Caco-2 (cell line): Measurements from ENCODE around the gene PHC2. TPM values are rescaled to one million over a fixed set of nuclear protein-coding genes. Genes with fewer than 3 reads are reported as not detected.

ENCODE experiments used
- BruUV-seq: library from RNA; stranded (reverse); fragments of 400-500 nt; replicated peaks from 2 replicates; lab custom pipeline; 2021; lab: Mats Ljungman, UMichigan
- CTCF ChIA-PET: fragments of 300-600 bp; sonication (Branson Sonifier 250); formaldehyde crosslinking; loops from one replicate; lab custom pipeline; 2022; ENCODE audit warnings: antibody characterized with exemption; lab: Charles Lee
- POLR2A ChIA-PET: fragments of 300-600 bp; sonication (Branson Sonifier 250); formaldehyde crosslinking; loops from one replicate; lab custom pipeline; 2022; ENCODE audit warnings: antibody characterized with exemption; lab: Charles Lee
- DNase-seq, 2 experiments: peaks; one replicate each; pipeline versions ENCODE4 v3.0.0 to v3.0.0-alpha.2; 2020 to 2022
- H3K27me3 ChIP-seq: replicated peaks from 2 replicates; pipeline ENCODE4 v1.6.0; 2011; ENCODE audit warnings: low read length; ENCODE audit not compliant: control insufficient read depth, insufficient read depth
- H3K36me3 ChIP-seq: 2 replicates; pipeline ENCODE4 v1.5.1; 2011; ENCODE audit warnings: low read length; ENCODE audit not compliant: control insufficient read depth, insufficient read depth
- H3K4me1 ChIP-seq: fragments of 250-450 bp; sonication (Bioruptor Pico); 2 replicates; pipeline ENCODE4 v1.5.1; 2020; ENCODE audit warnings: mild to moderate bottlenecking
- H3K4me3 ChIP-seq: 2 replicates; pipeline ENCODE4 v1.5.1; 2011; ENCODE audit warnings: low read depth, mild to moderate bottlenecking, control low read depth, low read length
- H3K9me3 ChIP-seq: fragments of 250-450 bp; sonication (Bioruptor Pico); 2 replicates; pipeline ENCODE4 v1.5.1; 2020; ENCODE audit warnings: mild to moderate bottlenecking, moderate library complexity
- H3K27ac Mint-ChIP-seq: one replicate; pipeline ENCODE4 v1.8.0; 2022; ENCODE audit warnings: mixed read lengths; ENCODE audit not compliant: unreplicated experiment
- H3K27me3 Mint-ChIP-seq: one replicate; pipeline ENCODE4 v1.8.0; 2022; ENCODE audit warnings: mixed read lengths; ENCODE audit not compliant: insufficient read depth, unreplicated experiment
- H3K36me3 Mint-ChIP-seq: one replicate; pipeline ENCODE4 v1.8.0; 2022; ENCODE audit warnings: mild to moderate bottlenecking, mixed read lengths; ENCODE audit not compliant: insufficient read depth, unreplicated experiment
- H3K4me1 Mint-ChIP-seq: one replicate; pipeline ENCODE4 v1.8.0; 2022; ENCODE audit warnings: low read depth, mixed read lengths; ENCODE audit not compliant: unreplicated experiment
- H3K4me3 Mint-ChIP-seq: one replicate; pipeline ENCODE4 v1.8.0; 2022; ENCODE audit warnings: mild to moderate bottlenecking, moderate library complexity, mixed read lengths; ENCODE audit not compliant: unreplicated experiment
- H3K9me3 Mint-ChIP-seq: one replicate; pipeline ENCODE4 v1.8.0; 2022; ENCODE audit warnings: mixed read lengths; ENCODE audit not compliant: unreplicated experiment
- intact Hi-C: fragments of 100-400 bp; cut with micrococcal nuclease; formaldehyde crosslinking; loops from one replicate; pipeline ENCODE4 v1.10.0; 2022; ENCODE audit not compliant: unreplicated experiment
- total RNA-seq: library from RNA; stranded (reverse); gene quantifications from 2 replicates; pipeline ENCODE4 v1.2.3, GENCODE V29; 2022
- TF ChIP-seq, protein P1 (sequence below), 2 experiments: fragments of 200-600 bp in 1 of 2; IDR thresholded peaks; 1 replicate in 1 of 2; 2 replicates in 1 of 2; pipeline versions ENCODE4 v1.5.1 to v1.8.0; 2011 to 2022; ENCODE audit warnings: antibody characterized with exemption in 1 of 2, control low read depth in 1 of 2, inconsistent platforms in 1 of 2, low read depth in 1 of 2, low read length in 1 of 2, mild to moderate bottlenecking in 1 of 2, moderate library complexity in 1 of 2; ENCODE audit not compliant: insufficient read depth in 1 of 2, severe bottlenecking in 1 of 2, unreplicated experiment in 1 of 2

The PHC2 gene
- total RNA-seq, 1 experiment from 2014 or later = 35.2 TPM

DNA sequence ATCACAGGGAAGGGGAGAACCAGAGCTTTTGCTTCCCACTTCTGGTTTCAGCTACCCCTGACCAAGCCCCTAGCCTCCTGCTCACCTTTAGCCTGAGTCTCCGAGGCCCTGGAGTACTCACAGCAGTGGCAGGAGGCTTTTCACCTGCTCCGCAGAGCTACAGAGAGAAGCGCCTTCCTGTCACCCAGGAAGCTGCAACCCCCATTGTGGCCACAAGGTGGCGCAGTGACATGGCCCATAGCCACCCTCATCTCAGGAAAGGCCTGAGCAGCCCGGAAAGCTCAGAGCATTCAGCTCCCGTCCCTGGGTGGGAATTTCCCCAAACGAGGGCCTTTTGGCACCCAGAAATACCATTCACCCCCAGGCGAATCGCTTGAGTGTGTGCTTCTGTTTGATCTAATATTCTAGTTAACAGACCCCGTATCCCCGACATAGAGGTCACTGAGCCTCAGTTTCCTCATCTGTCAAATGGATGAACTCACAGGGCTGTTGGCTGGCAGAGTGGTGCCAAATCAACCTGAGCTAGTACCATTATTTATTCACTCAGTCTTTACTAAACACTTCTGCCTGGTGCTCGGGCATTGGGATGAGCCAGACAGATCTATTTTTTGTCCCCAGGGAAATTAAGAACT lies 135.3 kb downstream of the PHC2 start:
- ChIA-PET CTCF (interaction anchor here (0.6 to 1.5 kb wide), 19 partner anchors 21 to 318 kb away, joined by 3 to 11 read pairs (median 4); partner anchors contain the start of gene A3GALT2), POLR2A (no interaction called here)
- H3K36me3 ChIP-seq = no peaks in the 10 kb centered on the region
- no peaks in the 10 kb centered on the region for H3K27me3 ChIP-seq
- intact Hi-C loops = loop anchor here (1.0 to 5.0 kb wide), 4 partner anchors 42 to 162 kb away; no protein-coding TSS in a partner anchor
- no peaks in the 10 kb centered on the region for H3K27me3 Mint-ChIP-seq
- H3K4me1 Mint-ChIP-seq = no peaks in the 10 kb centered on the region
- no peak overlapping the region for H3K27ac Mint-ChIP-seq
- H3K4me1 ChIP-seq = no peaks in the 10 kb centered on the region
- H3K36me3 Mint-ChIP-seq = peaks cover 46% of the 10 kb centered on the region
- BruUV-seq = no TSS peak
- no peak overlapping the region for H3K4me3 ChIP-seq
- peak; percentile 72 to 84 for DNase-seq
- no peaks in the 10 kb centered on the region for H3K9me3 Mint-ChIP-seq
- no peak overlapping the region for H3K4me3 Mint-ChIP-seq
- TF ChIP-seq, protein P1, sequence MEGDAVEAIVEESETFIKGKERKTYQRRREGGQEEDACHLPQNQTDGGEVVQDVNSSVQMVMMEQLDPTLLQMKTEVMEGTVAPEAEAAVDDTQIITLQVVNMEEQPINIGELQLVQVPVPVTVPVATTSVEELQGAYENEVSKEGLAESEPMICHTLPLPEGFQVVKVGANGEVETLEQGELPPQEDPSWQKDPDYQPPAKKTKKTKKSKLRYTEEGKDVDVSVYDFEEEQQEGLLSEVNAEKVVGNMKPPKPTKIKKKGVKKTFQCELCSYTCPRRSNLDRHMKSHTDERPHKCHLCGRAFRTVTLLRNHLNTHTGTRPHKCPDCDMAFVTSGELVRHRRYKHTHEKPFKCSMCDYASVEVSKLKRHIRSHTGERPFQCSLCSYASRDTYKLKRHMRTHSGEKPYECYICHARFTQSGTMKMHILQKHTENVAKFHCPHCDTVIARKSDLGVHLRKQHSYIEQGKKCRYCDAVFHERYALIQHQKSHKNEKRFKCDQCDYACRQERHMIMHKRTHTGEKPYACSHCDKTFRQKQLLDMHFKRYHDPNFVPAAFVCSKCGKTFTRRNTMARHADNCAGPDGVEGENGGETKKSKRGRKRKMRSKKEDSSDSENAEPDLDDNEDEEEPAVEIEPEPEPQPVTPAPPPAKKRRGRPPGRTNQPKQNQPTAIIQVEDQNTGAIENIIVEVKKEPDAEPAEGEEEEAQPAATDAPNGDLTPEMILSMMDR (IDR thresholded peaks at IDR 0.05; ENCODE audit: insufficient read depth in 1 of 2, low read depth in 1 of 2, low read length in 1 of 2, severe bottlenecking in 1 of 2, unreplicated experiment in 1 of 2) = peak; percentile 78 to 80
- no peaks in the 10 kb centered on the region for H3K9me3 ChIP-seq

DNA sequence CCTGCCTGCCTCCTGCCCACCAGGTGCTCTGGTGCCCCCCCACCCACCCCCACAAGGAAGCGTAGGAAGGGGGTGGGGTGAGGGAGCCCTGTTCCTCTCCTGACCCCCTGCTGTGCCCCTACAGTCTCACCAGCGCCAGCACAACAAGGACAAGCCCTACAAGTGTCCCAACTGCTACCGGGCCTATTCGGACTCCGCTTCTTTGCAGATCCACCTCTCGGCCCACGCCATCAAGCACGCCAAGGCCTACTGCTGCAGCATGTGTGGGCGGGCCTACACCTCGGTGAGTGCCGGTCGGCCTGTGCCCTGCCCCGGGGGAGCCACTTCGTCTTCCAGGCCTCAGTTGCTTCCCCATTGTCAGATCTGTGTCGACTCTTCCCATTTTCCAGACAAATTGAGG lies 135.9 kb downstream of the PHC2 start:
- Mint-ChIP-seq H3K36me3 (peaks cover 42% of the 10 kb centered on the region), H3K27ac (no peak overlapping the region), H3K4me1 (no peaks in the 10 kb centered on the region), H3K27me3 (no peaks in the 10 kb centered on the region), H3K4me3 (no peak overlapping the region), H3K9me3 (no peaks in the 10 kb centered on the region)
- Histone ChIP-seq H3K9me3 (no peaks in the 10 kb centered on the region), H3K27me3 (no peaks in the 10 kb centered on the region), H3K4me1 (no peaks in the 10 kb centered on the region), H3K36me3 (no peaks in the 10 kb centered on the region), H3K4me3 (no peak overlapping the region)
- POLR2A ChIA-PET = no interaction called here
- no peak for DNase-seq
- no TSS peak for BruUV-seq
- CTCF ChIA-PET = interaction anchor here (0.6 to 1.5 kb wide), 15 partner anchors 20 to 318 kb away, joined by 3 to 11 read pairs (median 4); partner anchors contain the start of gene A3GALT2
- TF ChIP-seq, protein P1 (IDR thresholded peaks at IDR 0.05; ENCODE audit: insufficient read depth in 1 of 2, low read depth in 1 of 2, low read length in 1 of 2, severe bottlenecking in 1 of 2, unreplicated experiment in 1 of 2) = no peak
- intact Hi-C loops = loop anchor here (1.0 to 5.0 kb wide), 4 partner anchors 42 to 162 kb away; no protein-coding TSS in a partner anchor

DNA sequence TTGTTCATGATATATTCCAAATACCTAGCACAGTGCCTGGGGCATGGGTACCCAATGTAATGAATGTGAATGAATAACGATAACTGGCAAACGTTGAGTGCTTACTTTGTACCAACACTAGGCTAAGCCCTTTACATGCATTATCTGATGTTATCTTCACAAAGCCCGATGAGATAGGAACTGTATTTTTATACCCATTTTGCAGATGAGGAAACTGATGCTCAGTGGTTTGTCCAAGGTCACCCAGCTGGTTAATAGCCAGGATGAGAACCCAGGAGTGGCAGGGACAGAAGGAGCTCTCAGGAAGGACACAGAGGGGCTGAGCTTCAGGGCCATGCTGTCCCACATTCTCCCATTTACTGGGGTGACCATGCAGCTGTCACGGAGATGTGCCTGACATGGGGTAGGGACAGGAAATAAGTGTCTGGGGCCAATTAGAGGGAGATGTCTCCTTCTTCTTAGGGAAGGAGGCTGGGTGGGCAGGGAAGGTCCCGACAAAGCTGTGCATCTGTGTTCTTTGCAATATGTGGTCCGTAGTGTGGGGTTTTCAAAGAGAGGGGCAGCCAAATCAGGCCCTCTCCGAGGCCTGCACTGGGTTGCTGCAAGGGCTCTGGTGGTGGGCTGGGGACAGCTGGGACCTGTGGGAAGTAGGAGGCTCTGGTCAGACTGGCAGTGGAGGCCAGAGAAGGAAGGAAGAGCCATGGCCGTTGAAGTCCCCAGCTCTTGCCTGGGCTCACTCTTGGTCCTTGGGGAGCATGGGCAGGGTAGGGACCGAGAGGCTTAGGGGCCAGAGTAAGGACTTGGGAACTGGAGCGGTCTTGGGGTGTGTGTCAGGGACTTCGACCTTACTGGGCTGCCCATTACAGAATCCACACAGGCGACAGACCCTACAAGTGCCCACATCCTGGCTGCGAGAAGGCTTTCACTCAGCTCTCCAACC lies 136.6 kb downstream of the PHC2 start:
- POLR2A ChIA-PET = no interaction called here
- intact Hi-C loops = loop anchor here (1.0 to 5.0 kb wide), 4 partner anchors 43 to 163 kb away; no protein-coding TSS in a partner anchor

More for the DNA sequence above, 136.6 kb downstream of the PHC2 start:
- H3K27ac Mint-ChIP-seq = no peak overlapping the region
- no peak overlapping the region for H3K4me3 ChIP-seq
- H3K36me3 Mint-ChIP-seq = peaks cover 43% of the 10 kb centered on the region
- no TSS peak for BruUV-seq
- DNase-seq = no peak
- no peak overlapping the region for H3K4me3 Mint-ChIP-seq
- no peaks in the 10 kb centered on the region for H3K9me3 ChIP-seq
- H3K27me3 ChIP-seq = no peaks in the 10 kb centered on the region
- CTCF ChIA-PET = no interaction called here
- H3K4me1 Mint-ChIP-seq = no peaks in the 10 kb centered on the region
- no peaks in the 10 kb centered on the region for H3K4me1 ChIP-seq
- no peaks in the 10 kb centered on the region for H3K27me3 Mint-ChIP-seq
- TF ChIP-seq, protein P1 (IDR thresholded peaks at IDR 0.05; ENCODE audit: insufficient read depth in 1 of 2, low read depth in 1 of 2, low read length in 1 of 2, severe bottlenecking in 1 of 2, unreplicated experiment in 1 of 2) = no peak
- no peaks in the 10 kb centered on the region for H3K9me3 Mint-ChIP-seq
- H3K36me3 ChIP-seq = no peaks in the 10 kb centered on the region
